RPMI7951 (cell line): Measurements from ENCODE around the gene PTPRG. TPM values are rescaled to one million over a fixed set of nuclear protein-coding genes. Genes with fewer than 3 reads are reported as not detected.
A peak's percentile ranks its signal among the peaks of the same experiment; 100 is the strongest.

Experiments
- DNase-seq: peaks from one replicate; pipeline ENCODE4 v3.0.0-alpha.2; 2012; ENCODE audit warnings: low read depth
- total RNA-seq: library from RNA; depleted of rRNA; stranded (reverse); fragments of >200 nt; shearing (Covaris generic); gene quantifications from 2 replicates; pipeline ENCODE4 v1.2.3, GENCODE V29; 2014

Gene PTPRG
- total RNA-seq, 1 experiment from 2014 or later, result 43.0 TPM

- DNase-seq, result no peak
Observed at GRCh38 chr3:61948699-61949305, 387.4 kb downstream of the PTPRG start.

- DNase-seq, result peak; percentile 28
Observed at GRCh38 chr3:61954097-61954540, 392.7 kb downstream of the PTPRG start.

GRCh38 chr3:61955483-61955882 is 394.1 kb downstream of the PTPRG start:
- no peak for DNase-seq

DNA sequence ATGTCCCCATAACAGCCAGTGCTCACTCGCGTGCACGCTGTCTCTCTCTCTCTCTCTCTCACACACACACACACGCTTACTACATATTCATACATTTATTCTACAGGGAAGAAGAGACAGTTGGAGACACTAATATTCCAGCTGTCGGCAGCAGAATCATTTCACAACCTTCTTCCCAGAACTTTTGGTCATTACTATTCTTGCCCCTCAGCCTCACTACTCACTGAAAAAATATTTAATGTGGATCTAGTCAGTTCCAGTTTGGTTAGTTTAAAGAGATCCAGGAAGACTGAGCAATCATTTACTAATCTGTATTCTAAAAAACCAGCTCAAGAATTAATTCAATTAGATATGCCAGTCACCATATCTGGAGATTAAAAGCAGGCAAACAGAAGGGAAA is 394.9 kb downstream of the PTPRG start:
- peak; percentile 61 for DNase-seq

DNA sequence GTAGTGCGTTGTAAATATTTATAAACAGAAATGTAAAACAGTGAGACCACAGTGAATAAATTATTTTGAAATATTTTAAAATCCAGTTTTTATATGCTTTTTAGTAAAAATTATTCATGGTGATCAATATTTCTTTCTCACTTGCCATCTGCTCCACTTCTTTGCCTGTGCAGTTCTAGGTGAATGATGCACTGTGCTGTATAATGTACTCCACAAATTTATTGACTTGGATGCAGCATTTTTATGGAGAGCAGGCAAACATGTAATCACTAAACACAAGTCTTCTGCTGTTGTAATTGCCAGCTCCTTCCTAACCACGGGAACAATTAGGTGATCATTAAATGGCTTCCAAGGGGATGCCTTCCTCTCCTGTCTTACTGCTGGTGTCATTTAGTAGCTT is 395.9 kb downstream of the PTPRG start:
- no peak for DNase-seq

- DNase-seq, result no peak
Observed at GRCh38 chr3:61960976-61961375, 399.6 kb downstream of the PTPRG start.

GRCh38 chr3:61961900-61962299 is 400.5 kb downstream of the PTPRG start:
- no peak for DNase-seq

DNA sequence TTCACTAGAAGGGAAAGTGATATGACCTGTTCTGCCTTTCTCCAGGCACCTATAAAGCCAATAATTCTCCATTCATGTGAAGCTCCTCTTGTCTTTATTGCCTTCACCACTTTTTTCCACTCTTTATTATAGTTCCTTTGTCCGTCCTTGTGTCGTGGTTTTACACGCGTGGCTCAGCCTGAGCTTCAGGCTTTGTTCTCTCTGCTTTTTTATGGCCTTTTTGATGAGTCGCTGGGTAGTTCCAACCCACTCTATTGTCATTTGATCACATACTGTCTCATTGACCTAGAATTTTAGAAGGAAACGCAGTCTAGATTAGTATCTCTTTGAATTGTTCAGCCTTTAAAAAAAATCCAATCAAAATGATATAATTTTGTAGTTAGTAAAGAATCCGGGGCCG is 403.2 kb downstream of the PTPRG start:
- peak; percentile 43 for DNase-seq

GRCh38 chr3:61965770-61966131 is 404.4 kb downstream of the PTPRG start:
- no peak for DNase-seq

DNA sequence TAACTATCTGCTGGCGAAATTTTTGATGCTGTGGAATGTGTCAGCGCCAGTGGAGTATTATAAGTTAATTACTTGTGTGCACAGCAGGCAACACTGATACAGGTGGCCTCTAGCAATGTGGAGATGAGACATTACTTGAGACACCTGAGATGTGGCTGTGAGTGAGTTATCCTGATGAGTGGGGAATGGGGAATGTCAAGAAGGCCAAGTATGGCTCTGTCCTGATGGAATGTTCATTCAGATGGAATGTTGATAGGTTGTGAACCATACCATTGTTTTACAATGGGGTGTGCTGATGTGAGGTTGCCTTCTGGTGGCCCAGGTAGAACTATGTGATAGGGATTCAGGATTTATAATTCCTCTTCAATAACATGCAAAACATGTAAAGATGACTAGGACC is 404.8 kb downstream of the PTPRG start:
- DNase-seq, result peak; percentile 19

- no peak for DNase-seq
Observed at GRCh38 chr3:61967019-61967418, 405.6 kb downstream of the PTPRG start.

DNA sequence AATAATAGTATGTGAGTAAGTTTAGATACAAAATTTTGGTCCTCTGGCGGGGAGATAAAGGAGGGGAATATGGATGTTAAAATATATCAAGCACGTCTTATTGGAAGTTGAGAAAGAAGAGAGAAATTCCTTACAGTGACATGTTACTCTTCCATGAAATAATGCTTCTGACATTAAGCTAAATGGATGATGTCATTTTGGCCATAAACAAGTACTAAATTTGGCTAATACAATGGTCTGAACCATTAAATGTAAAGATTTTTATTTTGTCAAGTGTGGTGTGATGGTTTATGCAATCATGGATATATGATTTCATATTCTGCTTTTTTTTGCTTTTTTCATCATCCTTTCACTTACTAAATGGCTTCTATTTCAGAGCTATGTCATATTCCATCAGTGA is 406.6 kb downstream of the PTPRG start:
- DNase-seq, result no peak

DNA sequence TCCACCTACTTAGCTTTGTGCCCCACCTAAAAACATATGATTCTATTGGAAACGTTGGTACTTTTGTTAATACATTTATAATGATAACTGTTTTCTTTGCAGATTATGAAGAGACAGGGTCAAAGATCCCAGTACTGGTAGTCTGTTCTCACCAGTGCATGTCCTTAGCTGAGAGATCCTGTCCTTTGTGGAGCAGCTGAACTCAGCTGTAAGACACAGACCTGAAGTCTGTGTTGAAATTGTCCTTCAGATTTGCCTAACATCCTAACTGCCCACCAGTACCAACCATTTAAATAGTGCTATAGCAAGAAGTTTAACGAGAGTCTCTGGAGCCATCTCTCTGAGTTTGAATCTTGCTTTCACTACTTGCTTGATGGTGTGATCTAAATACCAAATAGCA is 413.3 kb downstream of the PTPRG start:
- DNase-seq, result no peak

GRCh38 chr3:61975199-61975598 is 413.8 kb downstream of the PTPRG start:
- DNase-seq, result no peak

DNA sequence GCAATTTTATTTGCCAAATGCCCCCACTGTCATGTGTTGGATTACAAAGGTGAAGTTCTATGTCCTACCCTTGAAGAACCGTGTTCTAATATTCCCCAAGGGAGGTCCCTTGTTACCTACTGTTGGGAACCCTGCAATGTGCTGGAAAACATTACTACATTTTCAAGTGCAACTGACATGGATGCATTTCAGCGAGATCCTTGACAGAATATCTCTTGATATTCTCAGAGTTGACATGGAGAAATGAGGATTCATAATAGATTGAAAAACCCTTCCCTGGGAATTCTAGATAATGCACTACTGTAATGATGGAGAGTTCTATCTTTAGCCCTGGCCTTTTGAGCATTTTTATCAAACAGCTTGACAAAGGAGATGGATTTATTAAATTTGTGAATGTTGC is 414.6 kb downstream of the PTPRG start:
- DNase-seq, result no peak

- DNase-seq, result no peak
Observed at GRCh38 chr3:61978460-61979419, 417.4 kb downstream of the PTPRG start.

- DNase-seq, result peak; percentile 18
Observed at GRCh38 chr3:61979638-61980037, 418.3 kb downstream of the PTPRG start.

DNA sequence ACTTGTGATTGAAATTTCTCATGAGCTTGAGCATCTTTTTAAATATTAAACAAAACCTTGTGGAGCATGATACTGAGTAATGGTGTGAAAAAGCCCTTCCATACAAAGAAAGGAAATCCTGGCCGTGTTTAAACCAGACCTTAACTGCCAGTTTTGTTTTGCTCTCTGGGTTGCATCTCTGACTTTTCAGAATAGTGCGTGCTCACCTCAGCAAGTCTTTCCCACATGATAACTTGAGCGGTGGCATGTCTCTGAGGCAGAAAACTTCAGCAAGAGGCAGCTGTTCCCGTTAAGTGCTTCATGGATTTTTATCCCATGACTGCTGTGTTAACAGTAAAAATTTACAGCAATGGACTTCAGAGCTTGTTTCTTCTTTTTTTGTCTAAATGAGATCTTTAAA is 418.7 kb downstream of the PTPRG start:
- no peak for DNase-seq

GRCh38 chr3:61981060-61981459 is 419.7 kb downstream of the PTPRG start:
- peak; percentile 54 for DNase-seq

GRCh38 chr3:61983479-61983878 is 422.1 kb downstream of the PTPRG start:
- no peak for DNase-seq

DNA sequence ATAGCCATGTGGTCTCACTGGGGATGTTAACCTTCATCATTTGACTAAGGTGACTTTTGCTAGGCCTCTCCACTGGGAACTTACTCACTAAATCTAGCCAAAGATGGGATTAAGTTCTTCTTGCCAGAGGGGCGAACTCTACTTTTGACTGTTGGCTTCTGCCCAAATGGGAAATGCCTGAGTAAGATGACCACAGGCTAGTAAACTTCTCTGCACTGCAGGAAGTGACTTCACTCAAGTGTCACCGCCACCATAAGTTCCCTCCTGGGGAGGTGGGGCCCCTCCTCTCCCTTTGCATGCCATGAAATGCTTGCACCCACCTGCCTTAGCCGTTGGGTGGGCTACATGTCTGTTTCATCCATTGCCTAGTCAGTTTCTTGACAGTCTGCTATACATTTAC is 423.6 kb downstream of the PTPRG start:
- DNase-seq, result peak; percentile 97

- no peak for DNase-seq
Observed at GRCh38 chr3:61986473-61986872, 425.1 kb downstream of the PTPRG start.

DNA sequence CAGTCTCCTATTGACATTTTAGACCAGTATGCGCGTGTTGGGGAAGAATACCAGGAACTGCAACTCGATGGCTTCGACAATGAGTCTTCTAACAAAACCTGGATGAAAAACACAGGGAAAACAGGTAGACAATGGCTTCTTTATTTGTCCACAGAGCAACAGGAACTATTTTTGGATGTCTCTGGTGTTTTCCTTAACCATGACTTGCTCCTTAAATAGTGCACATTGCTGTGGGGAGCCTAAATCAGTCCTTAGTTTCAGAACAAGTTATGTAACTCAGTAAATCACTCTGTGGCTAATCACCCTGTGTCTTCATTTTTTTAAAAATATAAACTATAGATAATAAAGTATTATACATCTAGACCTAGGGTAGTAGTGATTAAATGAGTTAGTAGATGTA is 428.3 kb downstream of the PTPRG start:
- no peak for DNase-seq
